Activated CD8-positive, alpha-beta memory T cell treated with anti-CD3 and anti-CD28 coated beads for 1 hour (primary cell): ENCODE data around the gene GMDS.

Source experiments
- DNase-seq, 2 donors: peaks; one replicate each; pipeline ENCODE4 v3.0.0-alpha.2; 2020; ENCODE audit warnings: low read depth in 1 of 2; ENCODE audit errors: extremely low read depth in 1 of 2

GMDS gene

DNA sequence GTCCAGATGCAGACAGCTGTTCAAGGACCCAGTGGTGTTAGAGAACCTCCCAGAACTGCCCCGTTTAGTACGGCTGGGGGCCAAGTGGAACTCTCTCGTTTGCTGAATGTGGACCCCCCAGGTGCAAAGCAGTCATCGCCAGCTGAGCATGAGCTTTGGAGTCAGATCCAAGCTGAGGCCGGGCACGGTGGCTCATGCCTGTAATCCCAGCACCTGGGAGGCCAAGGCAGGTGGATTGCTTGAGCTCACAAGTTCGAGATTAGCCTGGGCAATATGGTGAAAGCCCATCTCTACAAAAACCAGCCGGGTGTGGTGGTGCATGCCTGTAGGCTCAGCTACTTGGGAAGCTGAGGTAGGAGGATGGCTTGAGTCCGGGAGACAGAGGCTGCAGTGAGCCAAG, 606.0 kb downstream of the GMDS start:
- no peak for DNase-seq

GRCh38 chr6:1636971-1637871, 608.2 kb downstream of the GMDS start:
- DNase-seq, result no peak

GRCh38 chr6:1636272-1636825, 609.1 kb downstream of the GMDS start:
- no peak for DNase-seq

DNA sequence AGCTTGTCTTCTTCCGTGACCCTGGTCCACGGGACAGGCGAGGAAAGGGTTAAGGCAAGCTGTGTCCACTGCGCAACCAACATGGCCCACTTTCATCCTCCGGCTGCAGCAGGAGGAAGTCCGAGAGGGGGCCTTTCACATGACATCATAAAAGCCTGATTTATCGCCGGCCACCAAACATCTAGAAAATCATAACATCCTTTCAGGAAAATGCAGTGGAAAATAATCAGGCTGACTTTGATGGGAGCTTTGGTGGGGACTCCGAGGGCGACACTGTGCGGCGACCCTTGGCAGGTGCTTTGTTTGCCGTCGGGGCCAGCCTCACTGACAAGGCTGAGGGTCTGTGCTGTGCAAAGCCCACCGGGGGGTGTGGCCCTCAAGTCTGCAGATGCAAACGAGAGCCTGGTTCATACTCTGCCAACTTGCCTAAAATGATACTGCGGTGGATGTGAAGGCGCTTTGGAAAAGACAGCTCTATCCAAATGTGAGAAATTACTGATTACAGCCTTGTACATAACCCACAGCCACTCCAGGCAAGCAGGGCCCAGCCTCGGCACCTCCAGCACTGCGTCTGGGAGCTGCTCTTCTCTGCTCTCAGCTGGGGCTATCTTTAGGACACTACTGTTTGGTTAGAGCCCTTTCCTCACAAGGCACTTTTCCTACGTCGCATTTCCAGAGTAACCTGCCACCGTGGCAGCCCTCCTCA, 609.9 kb downstream of the GMDS start:
- no peak for DNase-seq

GRCh38 chr6:1634081-1634480, 611.3 kb downstream of the GMDS start:
- no peak for DNase-seq

GRCh38 chr6:1633366-1634021, 611.9 kb downstream of the GMDS start:
- DNase-seq, result no peak

- DNase-seq, result no peak
Observed at GRCh38 chr6:1631251-1631650, 614.2 kb downstream of the GMDS start.

GRCh38 chr6:1630771-1631217, 614.6 kb downstream of the GMDS start:
- DNase-seq, result no peak

DNA sequence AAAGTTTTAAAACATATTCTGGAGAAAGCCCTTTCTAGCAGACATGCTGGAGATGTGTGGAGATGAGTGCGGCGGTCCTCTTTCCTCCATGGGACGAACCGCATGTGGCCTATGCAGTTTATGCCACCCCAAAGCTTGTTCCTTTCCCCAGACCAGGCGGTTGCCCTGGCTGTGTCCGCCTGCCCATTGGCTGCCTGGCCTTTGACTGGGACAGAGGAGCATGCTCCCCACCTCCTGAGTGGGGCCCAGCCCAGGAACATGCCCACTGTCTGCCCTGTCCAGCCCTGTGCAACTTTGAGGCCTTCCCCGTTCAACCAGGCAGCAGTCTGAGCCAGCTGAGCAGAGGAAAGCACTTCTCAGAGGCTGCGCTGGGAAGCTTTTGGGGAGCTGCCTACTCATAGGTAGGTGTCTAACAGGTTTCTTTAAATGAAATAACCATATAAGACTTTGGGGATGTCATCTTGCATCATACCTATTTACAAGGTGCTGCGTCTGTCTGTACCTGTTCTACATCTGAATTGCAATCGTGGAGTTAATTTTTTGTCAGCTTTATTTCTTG, 615.1 kb downstream of the GMDS start:
- DNase-seq, result no peak

DNA sequence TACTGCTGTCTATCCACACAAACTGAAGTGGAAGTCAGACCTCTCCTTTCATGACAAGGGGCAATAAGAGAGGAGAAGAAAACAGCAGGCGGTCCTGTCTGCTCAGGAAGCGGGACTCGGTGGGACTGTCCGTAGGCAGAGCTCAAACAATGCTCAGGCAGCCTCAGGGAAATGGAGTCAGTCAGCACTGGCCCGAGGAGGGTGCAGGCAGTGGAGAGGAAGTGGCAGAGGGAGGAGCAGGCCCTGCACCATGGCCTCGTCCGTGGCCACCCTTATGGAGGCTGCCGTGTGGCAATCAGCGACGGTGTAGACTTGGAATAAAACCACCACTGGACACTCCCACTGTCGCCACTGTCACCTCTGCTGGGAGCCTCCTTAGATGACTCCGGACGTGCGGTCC, 616.1 kb downstream of the GMDS start:
- DNase-seq, result no peak

DNA sequence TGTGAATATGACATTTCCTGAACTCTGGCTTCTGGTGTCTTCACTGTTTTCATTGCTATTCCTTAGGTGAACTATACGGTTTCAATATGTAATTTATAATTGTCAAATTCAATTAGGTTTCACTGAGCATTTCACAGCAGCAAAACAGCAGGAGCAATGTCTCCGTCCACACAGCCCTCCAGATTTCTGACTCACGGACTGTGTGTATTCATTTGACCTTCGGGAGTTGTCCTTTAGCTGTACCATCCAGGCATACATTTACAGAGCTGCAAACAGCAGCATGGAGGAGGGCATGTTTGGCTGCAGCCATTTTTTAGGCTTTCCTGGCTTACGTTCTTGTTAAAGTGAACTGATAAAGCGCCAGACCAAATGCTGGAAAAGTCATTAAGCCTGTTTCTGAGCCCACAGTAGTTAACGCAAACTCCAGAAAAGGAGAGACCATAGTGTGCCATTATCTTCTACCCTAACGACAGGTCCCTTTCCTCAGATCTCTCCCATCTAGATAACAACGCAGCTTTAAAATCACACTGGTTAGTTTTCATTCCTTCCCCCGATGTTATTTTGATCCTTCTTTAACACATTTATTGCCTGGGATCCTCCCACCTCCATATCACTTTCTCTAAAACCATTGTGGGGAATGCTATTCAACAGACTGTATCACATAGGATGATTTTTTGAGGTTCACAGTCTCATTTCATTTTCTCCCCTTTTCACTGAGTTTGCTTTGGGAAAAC, 617.4 kb downstream of the GMDS start:
- no peak for DNase-seq

DNA sequence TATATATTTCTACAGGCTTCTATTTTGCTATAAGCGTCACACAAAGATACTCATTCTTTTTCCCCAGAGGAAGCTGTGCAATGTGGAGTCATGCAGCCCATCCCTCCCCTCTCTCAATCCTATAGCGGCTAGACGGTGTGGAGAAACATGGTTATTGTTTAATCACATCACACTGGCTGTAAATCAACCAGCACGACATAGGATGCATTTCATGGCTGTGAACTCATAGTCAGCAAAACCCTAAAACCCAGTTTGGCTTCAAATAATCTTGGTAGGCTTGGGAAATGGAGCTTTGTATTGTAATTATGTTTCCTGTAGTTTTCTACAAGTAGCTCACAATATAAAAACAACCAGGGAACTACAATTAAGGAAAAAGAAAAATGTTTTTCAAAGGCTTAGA, 618.9 kb downstream of the GMDS start:
- no peak for DNase-seq

DNA sequence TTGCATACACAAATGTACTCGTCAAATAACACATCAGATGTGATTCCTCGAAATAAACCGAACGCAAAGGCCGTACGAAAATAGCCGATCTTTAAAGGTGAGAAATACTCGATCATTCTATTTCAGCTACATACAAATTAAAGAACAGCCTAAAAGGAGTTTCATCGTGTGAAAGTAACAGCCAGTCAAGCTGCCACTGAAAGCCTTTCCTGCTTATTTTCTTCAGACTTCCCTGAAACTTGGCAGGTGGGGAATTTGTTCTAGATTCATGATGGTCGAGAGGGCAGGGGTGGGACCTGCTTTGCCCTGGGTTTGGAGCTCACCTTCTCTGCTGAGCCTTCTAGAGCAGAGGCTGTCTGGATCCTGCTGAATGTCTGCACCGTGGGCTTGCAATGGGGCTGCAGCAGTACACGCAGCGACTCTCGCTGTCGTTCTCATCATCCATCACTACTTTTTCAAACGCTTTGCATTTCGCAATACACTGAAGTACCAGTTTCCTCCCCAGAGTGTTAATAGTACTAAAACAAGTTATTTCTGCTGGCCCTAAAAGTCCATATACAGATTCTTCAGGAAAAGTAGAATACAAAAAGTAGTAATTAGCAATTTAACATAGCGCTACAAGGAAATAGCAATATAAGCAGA, 619.5 kb downstream of the GMDS start:
- DNase-seq, result no peak

- DNase-seq, result no peak
Observed at GRCh38 chr6:1624851-1625781, 620.3 kb downstream of the GMDS start.

- no peak for DNase-seq
Observed at GRCh38 chr6:1624058-1624850, 621.2 kb downstream of the GMDS start.

DNA sequence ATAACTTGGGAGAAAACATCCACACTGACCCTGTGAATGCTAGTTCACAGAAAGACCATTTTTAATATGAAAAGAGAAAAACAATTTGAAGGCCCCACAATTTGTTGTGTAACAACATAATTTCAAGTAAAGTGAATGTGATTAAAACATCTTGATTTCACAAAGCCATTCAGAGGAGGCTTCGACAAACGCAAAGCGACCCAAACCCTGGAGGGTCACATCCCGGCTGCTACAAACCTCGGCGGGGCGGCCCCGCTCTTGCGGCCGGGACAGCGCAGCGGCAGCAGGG, 621.7 kb downstream of the GMDS start:
- no peak for DNase-seq

DNA sequence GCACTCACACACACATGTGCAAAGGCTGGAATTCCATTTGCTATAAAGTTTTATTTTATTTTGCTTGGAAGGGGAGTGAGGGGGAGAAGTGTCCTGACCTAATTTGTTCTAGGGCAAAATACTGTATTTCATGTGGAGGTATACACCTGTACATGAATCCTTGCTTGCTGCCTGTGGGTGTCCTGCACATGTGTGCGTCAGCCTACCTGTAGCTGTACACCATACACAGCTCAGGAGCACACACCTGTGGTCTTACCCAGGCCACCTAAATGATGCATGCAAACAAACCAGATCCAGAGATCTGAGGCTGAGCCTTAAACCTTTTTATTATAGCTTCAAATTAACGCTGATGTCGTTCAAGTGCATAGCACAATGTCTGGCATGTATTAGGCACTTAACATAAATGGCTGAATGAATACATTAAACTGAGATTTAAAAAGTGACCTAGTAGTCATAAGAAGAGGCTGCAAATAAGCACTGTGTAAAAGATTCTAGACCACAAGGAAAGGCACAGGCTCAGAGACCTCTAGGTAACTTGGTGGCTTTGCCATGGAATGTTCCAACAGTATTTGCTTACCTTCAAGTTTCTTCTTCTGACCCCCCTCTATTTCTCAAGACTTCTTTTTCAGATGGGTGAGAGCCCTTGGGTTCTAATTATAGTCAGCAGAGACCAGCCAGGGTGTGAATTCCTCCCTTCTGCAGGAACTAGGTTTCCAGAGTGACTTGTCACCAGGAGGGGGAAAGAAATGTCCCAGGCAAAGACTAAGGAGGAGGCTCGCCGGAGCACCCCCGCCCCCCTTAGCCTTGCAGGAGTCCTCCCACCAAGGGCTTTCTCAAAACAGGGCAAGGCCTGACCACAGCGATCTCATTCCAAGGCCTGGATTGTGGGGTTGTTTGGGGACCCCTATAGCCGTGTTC, 622.3 kb downstream of the GMDS start:
- DNase-seq, result no peak
